SU-DHL-6 (cell line): ENCODE data around the gene GSK3B.

ENCODE experiments used
- H2AFZ ChIP-seq: fragments of 200-600 bp; sonication (generic); 2 replicates; pipeline ENCODE4 v1.6.1; 2014; ENCODE audit warnings: low read depth, mild to moderate bottlenecking, moderate library complexity, mixed read lengths, antibody characterized with exemption, low read length; ENCODE audit not compliant: severe bottlenecking
- H3F3A ChIP-seq: fragments of 200-600 bp; shearing (Covaris generic); 2 replicates; pipeline ENCODE4 v1.6.0; 2016; ENCODE audit warnings: antibody characterized with exemption, mild to moderate bottlenecking; ENCODE audit not compliant: insufficient read depth
- H3K27ac ChIP-seq: fragments of 200-600 bp; sonication (generic); 2 replicates; pipeline ENCODE4 v1.5.1; 2016; ENCODE audit warnings: low read depth, mild to moderate bottlenecking, low read length, moderate library complexity, mixed read lengths
- H3K27me3 ChIP-seq: fragments of 200-600 bp; sonication (generic), shearing (Covaris generic); 2 replicates; pipeline ENCODE4 v1.6.0; 2014; ENCODE audit warnings: mild to moderate bottlenecking, low read length
- H3K36me3 ChIP-seq: fragments of 200-600 bp; sonication (generic); 2 replicates; pipeline ENCODE4 v1.6.1; 2014; ENCODE audit warnings: mild to moderate bottlenecking, low read length, mixed read lengths
- H3K4me2 ChIP-seq: fragments of 300-600, 200-600 bp; shearing (Covaris generic), sonication (generic); 2 replicates; pipeline ENCODE4 v1.6.0; 2014; ENCODE audit warnings: low read length, low read depth, mild to moderate bottlenecking; ENCODE audit not compliant: poor library complexity, severe bottlenecking
- H3K4me3 ChIP-seq: fragments of 200-600 bp; sonication (generic); 2 replicates; pipeline ENCODE4 v1.5.1; 2014; ENCODE audit warnings: antibody characterized with exemption, low read length, mild to moderate bottlenecking, mixed read lengths; ENCODE audit not compliant: insufficient read depth, poor library complexity, severe bottlenecking
- H3K79me2 ChIP-seq: fragments of 200-600 bp; sonication (generic); 2 replicates; pipeline ENCODE4 v1.6.1; 2014; ENCODE audit warnings: mild to moderate bottlenecking, low read length, moderate library complexity; ENCODE audit not compliant: insufficient read depth
- H3K9ac ChIP-seq: fragments of 200-600 bp; sonication (generic); 2 replicates; pipeline ENCODE4 v1.7.0; 2014; ENCODE audit warnings: mild to moderate bottlenecking, low read length
- H3K9me2 ChIP-seq: fragments of 200-600 bp; sonication (generic); replicated peaks from 2 replicates; pipeline ENCODE4 v1.6.1; 2014; ENCODE audit warnings: low read length; ENCODE audit not compliant: insufficient read depth
- H3K9me3 ChIP-seq: fragments of 200-600 bp; sonication (generic); 2 replicates; pipeline ENCODE4 v1.6.1; 2014; ENCODE audit warnings: low read length, mixed read lengths; ENCODE audit not compliant: insufficient read depth
- H4K20me1 ChIP-seq: fragments of 200-600 bp; sonication (generic); 2 replicates; pipeline ENCODE4 v1.6.1; 2014; ENCODE audit warnings: low read depth, mild to moderate bottlenecking, antibody characterized with exemption, low read length, moderate library complexity, mixed read lengths
- EZH2phosphoT487 ChIP-seq: fragments of 200-600 bp; sonication (generic), shearing (Covaris generic); conservative IDR thresholded peaks from 2 replicates; pipeline ENCODE4 v1.6.1; 2018; ENCODE audit warnings: mild to moderate bottlenecking, antibody characterized with exemption, low read length, moderate library complexity, mixed read lengths
- TF ChIP-seq, protein P1 (sequence below): fragments of 200-600 bp; sonication (generic); IDR thresholded peaks from one replicate; pipeline ENCODE4 v1.5.1; 2017; ENCODE audit warnings: antibody characterized with exemption, mild to moderate bottlenecking, low read length, moderate library complexity; ENCODE audit not compliant: insufficient read depth, poor library complexity, severe bottlenecking

Gene GSK3B

DNA sequence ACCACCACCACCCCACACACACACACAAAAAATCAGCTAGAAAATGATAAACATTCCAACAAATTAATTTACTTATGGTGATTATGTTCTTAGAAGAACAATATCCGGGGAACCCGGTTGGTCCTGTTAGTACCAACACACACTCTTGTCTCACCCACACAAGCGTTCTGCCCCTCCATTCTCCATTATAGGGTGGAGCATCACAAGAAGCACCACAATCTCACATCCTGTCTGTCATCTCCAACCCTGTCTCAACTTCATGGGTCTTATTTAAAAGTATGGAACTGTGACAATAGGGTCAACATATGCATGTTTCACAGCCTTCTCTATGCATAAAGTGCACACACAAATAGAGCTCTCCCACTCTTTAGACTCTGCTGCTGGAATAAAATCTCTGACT lies 5.6 kb downstream of the GSK3B start:
- Histone ChIP-seq H3F3A (peaks cover 7% of the 10 kb centered on the region; the same call in 1 of the 2 replicates), H3K79me2 (peaks cover 100% of the 10 kb centered on the region), H2AFZ (no peak overlapping the region), H3K9me2 (no peaks in the 10 kb centered on the region), H3K4me2 (no peak overlapping the region), H3K36me3 (peaks cover 11% of the 10 kb centered on the region; the same call in 1 of the 2 replicates), H4K20me1 (peaks cover 51% of the 10 kb centered on the region), H3K9ac (no peak overlapping the region), H3K27me3 (no peaks in the 10 kb centered on the region), H3K27ac (no peak overlapping the region), H3K9me3 (no peaks in the 10 kb centered on the region), H3K4me3 (no peak overlapping the region)
- TF ChIP-seq, protein P1, sequence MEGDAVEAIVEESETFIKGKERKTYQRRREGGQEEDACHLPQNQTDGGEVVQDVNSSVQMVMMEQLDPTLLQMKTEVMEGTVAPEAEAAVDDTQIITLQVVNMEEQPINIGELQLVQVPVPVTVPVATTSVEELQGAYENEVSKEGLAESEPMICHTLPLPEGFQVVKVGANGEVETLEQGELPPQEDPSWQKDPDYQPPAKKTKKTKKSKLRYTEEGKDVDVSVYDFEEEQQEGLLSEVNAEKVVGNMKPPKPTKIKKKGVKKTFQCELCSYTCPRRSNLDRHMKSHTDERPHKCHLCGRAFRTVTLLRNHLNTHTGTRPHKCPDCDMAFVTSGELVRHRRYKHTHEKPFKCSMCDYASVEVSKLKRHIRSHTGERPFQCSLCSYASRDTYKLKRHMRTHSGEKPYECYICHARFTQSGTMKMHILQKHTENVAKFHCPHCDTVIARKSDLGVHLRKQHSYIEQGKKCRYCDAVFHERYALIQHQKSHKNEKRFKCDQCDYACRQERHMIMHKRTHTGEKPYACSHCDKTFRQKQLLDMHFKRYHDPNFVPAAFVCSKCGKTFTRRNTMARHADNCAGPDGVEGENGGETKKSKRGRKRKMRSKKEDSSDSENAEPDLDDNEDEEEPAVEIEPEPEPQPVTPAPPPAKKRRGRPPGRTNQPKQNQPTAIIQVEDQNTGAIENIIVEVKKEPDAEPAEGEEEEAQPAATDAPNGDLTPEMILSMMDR = no peak

DNA sequence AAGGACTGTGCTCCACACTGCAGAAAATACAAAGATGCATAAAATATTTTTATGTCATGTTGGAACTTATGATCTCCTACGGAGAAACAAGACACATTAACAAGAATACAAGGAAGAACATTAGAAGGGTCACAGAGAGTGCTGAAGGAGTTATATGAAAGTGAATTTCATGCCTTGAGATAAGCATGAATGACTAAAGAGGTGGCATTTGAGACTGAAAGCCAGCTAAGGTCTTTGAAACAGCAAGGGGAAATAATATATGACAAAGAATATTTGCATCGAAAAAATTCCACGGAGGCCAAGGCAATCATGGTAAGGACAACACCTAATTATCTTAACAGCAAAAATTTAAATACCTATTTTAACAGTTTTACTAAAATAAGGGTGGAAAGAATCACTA lies 12.5 kb downstream of the GSK3B start:
- no peak overlapping the region for H2AFZ ChIP-seq
- no peak overlapping the region for H3K4me2 ChIP-seq
- H3K9me3 ChIP-seq = no peaks in the 10 kb centered on the region
- 0 out of 2 replicates have a peak, but pooled peaks cover 7% of the 10 kb centered on the region for H3F3A ChIP-seq
- no peak overlapping the region for H3K4me3 ChIP-seq
- no peak overlapping the region for H3K9ac ChIP-seq
- peaks cover 100% of the 10 kb centered on the region for H3K79me2 ChIP-seq
- H4K20me1 ChIP-seq = peaks cover 30% of the 10 kb centered on the region
- TF ChIP-seq, protein P1 = no peak
- TF ChIP-seq EZH2phosphoT487 = no peak
- no peak overlapping the region for H3K27ac ChIP-seq
- no peaks in the 10 kb centered on the region for H3K27me3 ChIP-seq
- no peaks in the 10 kb centered on the region for H3K9me2 ChIP-seq
- peaks cover 17% of the 10 kb centered on the region; the same call in 1 of the 2 replicates for H3K36me3 ChIP-seq

DNA sequence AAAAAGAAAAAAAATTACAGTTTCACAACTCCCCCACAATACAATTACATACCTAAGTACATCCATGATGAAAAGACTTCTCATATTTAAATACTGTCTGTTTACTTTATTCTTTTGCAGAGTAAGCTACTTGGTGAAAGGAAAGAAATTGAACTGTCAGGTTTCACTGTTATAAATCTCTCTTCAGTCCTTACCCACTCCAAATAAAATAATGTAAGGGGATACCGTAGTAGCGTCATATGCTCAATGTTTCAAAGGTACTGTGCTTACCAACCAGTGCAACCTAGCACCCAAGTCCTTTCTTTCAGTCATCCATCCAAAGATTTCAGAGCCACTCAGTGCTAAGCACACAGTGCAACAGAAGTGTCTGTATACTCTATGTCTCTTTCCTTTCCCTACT lies 13.4 kb downstream of the GSK3B start:
- Histone ChIP-seq H3K27ac (no peak overlapping the region), H3F3A (0 out of 2 replicates have a peak, but pooled peaks cover 7% of the 10 kb centered on the region), H3K9ac (no peak overlapping the region), H4K20me1 (peaks cover 29% of the 10 kb centered on the region), H3K9me2 (no peaks in the 10 kb centered on the region), H3K4me2 (no peak overlapping the region), H3K79me2 (peaks cover 100% of the 10 kb centered on the region), H3K9me3 (no peaks in the 10 kb centered on the region), H3K27me3 (no peaks in the 10 kb centered on the region), H3K4me3 (no peak overlapping the region), H2AFZ (no peak overlapping the region), H3K36me3 (peaks cover 17% of the 10 kb centered on the region; the same call in 1 of the 2 replicates)
- TF ChIP-seq, protein P1 = no peak
- TF ChIP-seq EZH2phosphoT487 = no peak
